ENCODE measurements around the gene DOCK10. TPM values are rescaled to one million over a fixed set of nuclear protein-coding genes. Genes with fewer than 3 reads are reported as not detected.

DOCK10 gene
- total RNA-seq, 1 experiment from 2014 or later = 1.1 TPM

DNA sequence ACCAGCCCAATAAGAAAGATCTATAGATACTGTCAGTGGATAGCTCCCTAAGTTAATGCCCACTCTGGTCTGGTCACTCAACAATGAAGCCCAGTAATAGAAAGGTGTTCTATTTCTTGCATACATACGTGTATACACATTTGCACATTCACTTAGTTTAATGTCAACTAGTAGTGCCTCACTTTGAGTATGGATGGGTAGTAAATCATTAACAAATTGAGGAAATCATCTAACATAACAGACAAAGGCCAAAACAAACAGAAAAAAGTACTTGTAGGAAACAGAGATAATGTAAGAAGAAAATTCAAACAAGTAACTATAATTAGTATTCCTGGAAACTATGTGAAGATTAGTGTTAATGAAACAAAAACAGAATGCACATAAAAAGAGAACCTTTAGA is 312.8 kb downstream of the DOCK10 start:
- no peaks in the 10 kb centered on the region for H3K27me3 ChIP-seq (ENCODE audit: control insufficient read depth, insufficient read depth, low read length)
- no peak overlapping the region for H3K4me3 ChIP-seq (ENCODE audit: insufficient read depth, low read depth, low read length)
- DNase-seq = no peak
- no peaks in the 10 kb centered on the region for H3K36me3 ChIP-seq (replicated peaks; ENCODE audit: control insufficient read depth, insufficient read depth, low read length)

- H3K27me3 ChIP-seq (ENCODE audit: control insufficient read depth, insufficient read depth, low read length) = no peaks in the 10 kb centered on the region
- no peaks in the 10 kb centered on the region for H3K36me3 ChIP-seq (replicated peaks; ENCODE audit: control insufficient read depth, insufficient read depth, low read length)
- H3K4me3 ChIP-seq (ENCODE audit: insufficient read depth, low read depth, low read length) = no peak overlapping the region
- no peak for DNase-seq
These were observed 317.9 kb downstream of the DOCK10 start for GRCh38 chr2:224724331-224724730.

- H3K36me3 ChIP-seq (replicated peaks; ENCODE audit: control insufficient read depth, insufficient read depth, low read length) = no peaks in the 10 kb centered on the region
- H3K27me3 ChIP-seq (ENCODE audit: control insufficient read depth, insufficient read depth, low read length) = no peaks in the 10 kb centered on the region
- DNase-seq = no peak
- no peak overlapping the region for H3K4me3 ChIP-seq (ENCODE audit: insufficient read depth, low read depth, low read length)
These were observed 318.6 kb downstream of the DOCK10 start for GRCh38 chr2:224723586-224724217.

GRCh38 chr2:224722770-224723169 is 319.5 kb downstream of the DOCK10 start:
- Histone ChIP-seq H3K36me3 (replicated peaks; ENCODE audit: control insufficient read depth, insufficient read depth, low read length) (no peaks in the 10 kb centered on the region), H3K4me3 (ENCODE audit: insufficient read depth, low read depth, low read length) (no peak overlapping the region), H3K27me3 (ENCODE audit: control insufficient read depth, insufficient read depth, low read length) (no peaks in the 10 kb centered on the region)
- DNase-seq = no peak

GRCh38 chr2:224722250-224722649 is 320.0 kb downstream of the DOCK10 start:
- Histone ChIP-seq H3K27me3 (ENCODE audit: control insufficient read depth, insufficient read depth, low read length) (no peaks in the 10 kb centered on the region), H3K36me3 (replicated peaks; ENCODE audit: control insufficient read depth, insufficient read depth, low read length) (no peaks in the 10 kb centered on the region), H3K4me3 (ENCODE audit: insufficient read depth, low read depth, low read length) (no peak overlapping the region)
- DNase-seq = no peak

GRCh38 chr2:224716921-224717320 is 325.3 kb downstream of the DOCK10 start:
- no peak for DNase-seq
- Histone ChIP-seq H3K36me3 (replicated peaks; ENCODE audit: control insufficient read depth, insufficient read depth, low read length) (no peaks in the 10 kb centered on the region), H3K4me3 (ENCODE audit: insufficient read depth, low read depth, low read length) (no peak overlapping the region), H3K27me3 (ENCODE audit: control insufficient read depth, insufficient read depth, low read length) (no peaks in the 10 kb centered on the region)

GRCh38 chr2:224716201-224716600 is 326.1 kb downstream of the DOCK10 start, which contains the start of gene CCDC195:
Gene CCDC195 (minus strand): TSS chr2:224716365. CDS start chr2:224716365, 0 bp downstream.
- H3K27me3 ChIP-seq (ENCODE audit: control insufficient read depth, insufficient read depth, low read length) = no peaks in the 10 kb centered on the region
- no peak for DNase-seq
- H3K36me3 ChIP-seq (replicated peaks; ENCODE audit: control insufficient read depth, insufficient read depth, low read length) = no peaks in the 10 kb centered on the region
- no peak within 1 kb of the TSS for H3K4me3 ChIP-seq (ENCODE audit: insufficient read depth, low read depth, low read length)
